Smooth muscle cell (in vitro differentiated cells): ENCODE data around the gene MTCL3.

ENCODE experiments used
- DNase-seq: peaks from one replicate; lab custom pipeline; 2025; ENCODE audit not compliant: unreplicated experiment; lab: John Stamatoyannopoulos, UW
- H2AFZ ChIP-seq: fragments of 200-600 bp; sonication (generic); 2 replicates; pipeline ENCODE4 v1.6.0; 2016; ENCODE audit warnings: antibody characterized with exemption, low read depth, mild to moderate bottlenecking
- H3F3A ChIP-seq: fragments of 200-600 bp; sonication (generic); 2 replicates; pipeline ENCODE4 v1.6.0; 2017; ENCODE audit warnings: antibody characterized with exemption, low read depth
- H3K27ac ChIP-seq: fragments of 200-600 bp; sonication (generic); 2 replicates; pipeline ENCODE4 v1.5.1; 2016; ENCODE audit warnings: low read depth, mild to moderate bottlenecking
- H3K27me3 ChIP-seq: fragments of 200-600 bp; sonication (generic); 2 replicates; pipeline ENCODE4 v1.6.1; 2016; ENCODE audit warnings: low read depth, mild to moderate bottlenecking
- H3K36me3 ChIP-seq: fragments of 200-600 bp; sonication (generic); 2 replicates; pipeline ENCODE4 v1.5.1; 2016; ENCODE audit warnings: low read depth
- H3K4me1 ChIP-seq: fragments of 200-600 bp; sonication (generic); 2 replicates; pipeline ENCODE4 v1.5.1; 2016; ENCODE audit warnings: low read depth
- H3K4me2 ChIP-seq: fragments of 200-600 bp; sonication (generic); 2 replicates; pipeline ENCODE4 v1.6.0; 2016; ENCODE audit warnings: mild to moderate bottlenecking
- H3K4me3 ChIP-seq: fragments of 200-600 bp; sonication (generic); 2 replicates; pipeline ENCODE4 v1.5.1; 2016; ENCODE audit warnings: mild to moderate bottlenecking
- H3K79me2 ChIP-seq: fragments of 200-600 bp; sonication (generic); 2 replicates; pipeline ENCODE4 v1.6.0; 2016; ENCODE audit warnings: low read depth, mild to moderate bottlenecking
- H3K9ac ChIP-seq: fragments of 200-600 bp; sonication (generic); 2 replicates; pipeline ENCODE4 v1.6.0; 2016; ENCODE audit warnings: low read depth
- H3K9me3 ChIP-seq: fragments of 200-600 bp; sonication (generic); replicated peaks from 2 replicates; pipeline ENCODE4 v1.5.1; 2016; ENCODE audit warnings: low read depth
- H4K20me1 ChIP-seq: fragments of 200-600 bp; sonication (generic); 2 replicates; pipeline ENCODE4 v1.6.0; 2016; ENCODE audit warnings: low read depth
- WGBS: methylation state at CpG from one replicate; pipeline ENCODE4 v1.1.7; 2016; ENCODE audit warnings: low lambda C conversion rate; 5-methylcytosine and 5-hydroxymethylcytosine counted together
- TF ChIP-seq, protein P1 (sequence below): fragments of 200-600 bp; sonication (generic); IDR thresholded peaks from 2 replicates; pipeline ENCODE4 v1.5.1; 2017; ENCODE audit warnings: borderline replicate concordance, mild to moderate bottlenecking, antibody characterized with exemption; ENCODE audit not compliant: insufficient read depth, poor library complexity, severe bottlenecking

Gene MTCL3

GRCh38 chr6:127458817-127459216, 60.3 kb downstream of the MTCL3 start:
- Histone ChIP-seq H3K4me1 (peaks cover 20% of the 10 kb centered on the region), H3K4me3 (peak overlapping the region; percentile 51), H3K36me3 (no peaks in the 10 kb centered on the region), H3K9ac (peak overlapping the region; percentile 74), H3K9me3 (no peaks in the 10 kb centered on the region), H3K27ac (peak overlapping the region; percentile 93), H2AFZ (peak overlapping the region; percentile 78), H3K27me3 (no peaks in the 10 kb centered on the region), H3F3A (peaks cover 16% of the 10 kb centered on the region), H3K4me2 (peak overlapping the region; percentile 79), H4K20me1 (no peaks in the 10 kb centered on the region), H3K79me2 (peaks cover 6% of the 10 kb centered on the region)
- TF ChIP-seq, protein P1, sequence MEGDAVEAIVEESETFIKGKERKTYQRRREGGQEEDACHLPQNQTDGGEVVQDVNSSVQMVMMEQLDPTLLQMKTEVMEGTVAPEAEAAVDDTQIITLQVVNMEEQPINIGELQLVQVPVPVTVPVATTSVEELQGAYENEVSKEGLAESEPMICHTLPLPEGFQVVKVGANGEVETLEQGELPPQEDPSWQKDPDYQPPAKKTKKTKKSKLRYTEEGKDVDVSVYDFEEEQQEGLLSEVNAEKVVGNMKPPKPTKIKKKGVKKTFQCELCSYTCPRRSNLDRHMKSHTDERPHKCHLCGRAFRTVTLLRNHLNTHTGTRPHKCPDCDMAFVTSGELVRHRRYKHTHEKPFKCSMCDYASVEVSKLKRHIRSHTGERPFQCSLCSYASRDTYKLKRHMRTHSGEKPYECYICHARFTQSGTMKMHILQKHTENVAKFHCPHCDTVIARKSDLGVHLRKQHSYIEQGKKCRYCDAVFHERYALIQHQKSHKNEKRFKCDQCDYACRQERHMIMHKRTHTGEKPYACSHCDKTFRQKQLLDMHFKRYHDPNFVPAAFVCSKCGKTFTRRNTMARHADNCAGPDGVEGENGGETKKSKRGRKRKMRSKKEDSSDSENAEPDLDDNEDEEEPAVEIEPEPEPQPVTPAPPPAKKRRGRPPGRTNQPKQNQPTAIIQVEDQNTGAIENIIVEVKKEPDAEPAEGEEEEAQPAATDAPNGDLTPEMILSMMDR: no peak
- no peak for DNase-seq
- 22% methylated on average over 4 of the region's 4 CpGs for WGBS

- Histone ChIP-seq H3K36me3 (no peaks in the 10 kb centered on the region), H3K4me1 (peaks cover 20% of the 10 kb centered on the region), H3F3A (peaks cover 20% of the 10 kb centered on the region), H3K4me2 (peak overlapping the region; percentile 79), H3K27me3 (no peaks in the 10 kb centered on the region), H3K9me3 (no peaks in the 10 kb centered on the region), H3K79me2 (peaks cover 6% of the 10 kb centered on the region), H2AFZ (peak overlapping the region; percentile 78), H3K4me3 (peak overlapping the region; percentile 51), H4K20me1 (no peaks in the 10 kb centered on the region), H3K9ac (peak overlapping the region; percentile 74), H3K27ac (peak overlapping the region; percentile 93)
- DNase-seq: no peak
- TF ChIP-seq, protein P1: no peak
- WGBS: 52% methylated on average over 3 of the region's 3 CpGs
Measured at GRCh38 chr6:127458222-127458621, 60.9 kb downstream of the MTCL3 start.

DNA sequence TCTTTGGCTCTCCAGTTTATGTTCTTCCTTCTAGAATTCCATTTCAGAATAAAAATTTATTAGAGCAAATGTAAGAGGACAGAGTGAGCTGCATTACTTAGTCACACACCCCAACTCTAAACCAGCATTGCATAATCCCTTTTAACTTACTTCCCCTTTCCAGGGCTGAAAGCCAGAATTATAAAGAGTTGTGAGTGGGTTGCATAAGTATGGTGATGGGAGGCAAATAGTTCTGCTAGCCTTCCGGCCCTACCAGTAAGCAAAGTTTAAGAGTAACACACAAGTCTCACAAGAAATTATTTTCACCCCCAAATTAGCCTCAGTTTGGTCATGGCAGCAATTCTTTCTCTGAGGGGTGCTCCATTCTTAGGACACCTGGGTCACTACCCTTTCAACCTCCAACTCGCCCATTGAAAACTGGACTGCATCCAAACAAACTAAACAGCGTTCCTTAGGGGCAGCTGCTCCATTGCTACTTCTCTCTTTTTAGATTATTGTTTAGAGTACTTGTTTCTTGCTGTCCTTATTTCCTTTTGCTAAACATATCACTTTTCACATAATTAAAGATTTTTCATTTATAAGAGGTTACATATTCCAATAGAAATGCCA, 61.6 kb downstream of the MTCL3 start:
- Histone ChIP-seq H3K9me3 (no peaks in the 10 kb centered on the region), H3K4me3 (peak overlapping the region; percentile 51), H3K9ac (no peak overlapping the region), H3K4me2 (peak overlapping the region; percentile 79), H3K36me3 (no peaks in the 10 kb centered on the region), H3K27ac (peak overlapping the region; percentile 93), H3K27me3 (no peaks in the 10 kb centered on the region), H3K4me1 (peaks cover 20% of the 10 kb centered on the region), H2AFZ (peak overlapping the region; percentile 22), H3F3A (peaks cover 20% of the 10 kb centered on the region), H3K79me2 (peaks cover 6% of the 10 kb centered on the region), H4K20me1 (no peaks in the 10 kb centered on the region)
- DNase-seq: no peak
- WGBS: 60% methylated on average over 3 of the region's 3 CpGs
- TF ChIP-seq, protein P1: no peak

DNA sequence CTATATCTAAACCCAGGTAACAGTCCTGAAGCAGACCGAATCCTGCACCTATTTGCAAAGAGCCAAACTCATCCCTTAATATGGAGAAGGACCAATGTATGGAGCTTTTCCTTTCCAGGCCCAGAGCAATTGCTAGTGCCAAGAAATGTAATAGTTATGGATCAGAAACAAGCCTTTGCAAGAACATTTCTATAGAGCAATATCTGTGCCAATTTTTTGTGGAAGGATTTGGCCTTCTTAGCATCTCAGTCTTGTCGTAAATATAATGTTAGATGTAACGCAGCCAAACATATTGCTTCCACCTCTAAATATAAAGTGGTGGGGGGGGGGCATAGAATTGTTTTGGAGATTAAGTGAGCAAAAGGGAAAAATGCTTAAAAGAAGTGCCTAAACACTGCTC, 62.7 kb downstream of the MTCL3 start:
- Histone ChIP-seq H3K79me2 (peaks cover 6% of the 10 kb centered on the region), H3F3A (peaks cover 20% of the 10 kb centered on the region), H3K9me3 (no peaks in the 10 kb centered on the region), H3K4me3 (no peak overlapping the region), H3K27me3 (no peaks in the 10 kb centered on the region), H4K20me1 (no peaks in the 10 kb centered on the region), H3K4me1 (peaks cover 20% of the 10 kb centered on the region), H3K27ac (no peak overlapping the region), H2AFZ (no peak overlapping the region), H3K9ac (no peak overlapping the region), H3K36me3 (no peaks in the 10 kb centered on the region), H3K4me2 (no peak overlapping the region)
- DNase-seq: no peak
- TF ChIP-seq, protein P1: no peak
- WGBS: 94% methylated on average over 3 of the region's 3 CpGs
